ENCODE data around the gene DDX27. TPM values are rescaled to one million over a fixed set of nuclear protein-coding genes. Genes with fewer than 3 reads are reported as not detected.
A peak's percentile ranks its signal among the peaks of the same experiment; 100 is the strongest.

The DDX27 gene
- total RNA-seq, 1 donor, result 34.0 TPM

- Histone ChIP-seq H4K20me1 (ENCODE audit: insufficient read depth, low read length) (peaks cover 80% of the 10 kb centered on the region), H3K36me3 (ENCODE audit: insufficient read depth, low read length) (peaks cover 74% of the 10 kb centered on the region), H3K27me3 (ENCODE audit: insufficient read depth, low read length) (no peaks in the 10 kb centered on the region), H3K4me1 (ENCODE audit: insufficient read depth, low read length) (peaks cover 42% of the 10 kb centered on the region), H3K27ac (ENCODE audit: low read depth, low read length) (peak overlapping the region; percentile 28), H3K4me3 (ENCODE audit: insufficient read depth, low read length) (peak overlapping the region; percentile 92), H3K9me3 (ENCODE audit: low read depth, low read length) (peaks cover 10% of the 10 kb centered on the region), H2AFZ (ENCODE audit: low read length) (no peak overlapping the region), H3K4me2 (ENCODE audit: insufficient read depth, low read length) (peak overlapping the region; percentile 93), H3K79me2 (ENCODE audit: insufficient read depth, low read length) (peaks cover 91% of the 10 kb centered on the region)
- no peak for DNase-seq (ENCODE audit: insufficient read length, low spot score, missing footprints)
- no peak for TF ChIP-seq CTCF (IDR thresholded peaks at IDR 0.05; ENCODE audit: extremely low read depth, low read depth, low read length)
Observed at GRCh38 chr20:49281059-49281912, 62.1 kb downstream of the DDX27 start.

DNA sequence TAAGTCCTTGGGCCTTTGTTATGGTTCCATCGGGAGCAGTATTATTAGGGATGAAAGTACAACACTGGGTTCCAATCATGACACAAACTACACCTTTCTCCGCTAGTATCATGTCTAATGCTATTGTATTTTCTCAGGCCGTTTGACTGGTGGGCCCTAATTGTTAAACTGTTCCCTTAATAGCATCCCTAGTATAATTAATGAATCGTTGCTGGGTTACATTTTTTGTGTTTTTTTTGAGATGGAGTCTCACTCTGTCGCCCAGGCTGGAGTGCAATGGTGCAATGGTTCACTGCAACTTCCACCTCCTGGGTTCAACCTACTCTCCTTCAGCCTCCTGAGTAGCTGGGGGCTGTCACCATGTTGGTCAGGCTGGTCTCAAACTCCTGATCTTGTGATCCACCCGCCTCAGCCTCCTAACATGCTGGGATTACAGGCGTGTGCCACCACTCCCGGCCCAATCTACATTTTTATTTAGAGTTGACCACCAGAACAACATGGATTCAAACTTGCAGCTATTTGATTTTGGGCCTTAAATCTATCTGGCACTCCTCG is 62.8 kb downstream of the DDX27 start:
- no peaks in the 10 kb centered on the region for H3K27me3 ChIP-seq (ENCODE audit: insufficient read depth, low read length)
- peaks cover 17% of the 10 kb centered on the region for H3K9me3 ChIP-seq (ENCODE audit: low read depth, low read length)
- H3K36me3 ChIP-seq (ENCODE audit: insufficient read depth, low read length), result peaks cover 81% of the 10 kb centered on the region
- no peak for TF ChIP-seq CTCF (IDR thresholded peaks at IDR 0.05; ENCODE audit: extremely low read depth, low read depth, low read length)
- no peak overlapping the region for H3K27ac ChIP-seq (ENCODE audit: low read depth, low read length)
- H3K79me2 ChIP-seq (ENCODE audit: insufficient read depth, low read length), result peaks cover 92% of the 10 kb centered on the region
- H3K4me3 ChIP-seq (ENCODE audit: insufficient read depth, low read length), result peak overlapping the region; percentile 92
- peaks cover 42% of the 10 kb centered on the region for H3K4me1 ChIP-seq (ENCODE audit: insufficient read depth, low read length)
- peak overlapping the region; percentile 93 for H3K4me2 ChIP-seq (ENCODE audit: insufficient read depth, low read length)
- no peak for DNase-seq (ENCODE audit: insufficient read length, low spot score, missing footprints)
- no peak overlapping the region for H2AFZ ChIP-seq (ENCODE audit: low read length)
- H4K20me1 ChIP-seq (ENCODE audit: insufficient read depth, low read length), result peaks cover 84% of the 10 kb centered on the region

- Histone ChIP-seq H3K27ac (ENCODE audit: low read depth, low read length) (no peak overlapping the region), H3K4me3 (ENCODE audit: insufficient read depth, low read length) (peak overlapping the region; percentile 92), H3K36me3 (ENCODE audit: insufficient read depth, low read length) (peaks cover 88% of the 10 kb centered on the region), H3K9me3 (ENCODE audit: low read depth, low read length) (peaks cover 18% of the 10 kb centered on the region), H3K4me1 (ENCODE audit: insufficient read depth, low read length) (peaks cover 49% of the 10 kb centered on the region), H4K20me1 (ENCODE audit: insufficient read depth, low read length) (peaks cover 91% of the 10 kb centered on the region), H3K27me3 (ENCODE audit: insufficient read depth, low read length) (no peaks in the 10 kb centered on the region), H3K79me2 (ENCODE audit: insufficient read depth, low read length) (peaks cover 86% of the 10 kb centered on the region), H3K4me2 (ENCODE audit: insufficient read depth, low read length) (peak overlapping the region; percentile 93), H2AFZ (ENCODE audit: low read length) (no peak overlapping the region)
- DNase-seq (ENCODE audit: insufficient read length, low spot score, missing footprints), result no peak
- TF ChIP-seq CTCF (IDR thresholded peaks at IDR 0.05; ENCODE audit: extremely low read depth, low read depth, low read length), result no peak
Observed at GRCh38 chr20:49282584-49283171, 63.5 kb downstream of the DDX27 start.

Measured in osteoblast (primary cell).